HCT116 (cell line): ENCODE results near the gene FXYD6. TPM values are rescaled to one million over a fixed set of nuclear protein-coding genes. Genes with fewer than 3 reads are reported as not detected.

ENCODE experiments used
- ATAC-seq: fragments of 200-7000 bp; cut with Tn5 transposase; 2 replicates; pipeline ENCODE4 v1.9.1; 2020; ENCODE audit warnings: mild to moderate bottlenecking, moderate library complexity
- BruUV-seq: library from RNA; stranded (reverse); fragments of 400-500 nt; replicated peaks from 2 replicates; lab custom pipeline; 2021; lab: Mats Ljungman, UMichigan
- CTCF ChIA-PET: fragments of 300-600 bp; sonication (Branson Sonifier 250); formaldehyde crosslinking; loops from one replicate; lab custom pipeline; 2021; ENCODE audit warnings: antibody characterized with exemption; lab: Charles Lee
- POLR2A ChIA-PET: fragments of 300-600, 350-600 bp; sonication (Branson Sonifier 250); formaldehyde crosslinking; loops from one replicate; lab custom pipeline; 2021; ENCODE audit warnings: antibody characterized with exemption; lab: Charles Lee
- RAD21 ChIA-PET, 2 experiments: fragments of 300-600 bp; sonication (Branson Sonifier 250); formaldehyde crosslinking; loops; one replicate each; lab custom pipeline; 2023; ENCODE audit warnings: low total read pairs in 2 of 2; ENCODE audit not compliant: uncharacterized antibody in 2 of 2, unreplicated experiment in 2 of 2, low non-redundant PET in 1 of 2; lab: Charles Lee
- DNase-seq: peaks from one replicate; pipeline ENCODE4 v3.0.0-alpha.2; 2010; ENCODE audit warnings: low read depth, low spot score
- H2AFZ ChIP-seq: fragments of 200-600 bp; shearing (Covaris generic), sonication (generic); 2 replicates; pipeline ENCODE4 v1.6.1; 2017; ENCODE audit warnings: low read depth, mixed run types, mixed read lengths, antibody characterized with exemption, low read length; ENCODE audit not compliant: poor library complexity, severe bottlenecking
- H3K27ac ChIP-seq: 2 replicates; pipeline ENCODE4 v1.5.1; 2012; ENCODE audit warnings: low read depth, low read length
- H3K27me3 ChIP-seq: fragments of 200-600 bp; sonication (generic); 2 replicates; pipeline ENCODE4 v1.6.1; 2016; ENCODE audit warnings: mixed run types, low read length, mixed read lengths; ENCODE audit not compliant: insufficient read depth
- H3K36me3 ChIP-seq, 2 experiments: fragments of 200-500 bp in 1 of 2; fragments of 200-600 bp in 1 of 2; sonication (Bioruptor generic) in 1 of 2; sonication (generic) in 1 of 2; 2 replicates each; pipeline versions ENCODE4 v1.5.1 to v1.6.1; 2014 to 2016; ENCODE audit warnings: low read length in 2 of 2, inconsistent platforms in 1 of 2, mixed read lengths in 1 of 2, mixed run types in 1 of 2; ENCODE audit not compliant: insufficient read depth in 2 of 2, control insufficient read depth in 1 of 2
- H3K4me1 ChIP-seq, 2 experiments: fragments of 200-600 bp in 1 of 2; sonication (generic) in 1 of 2; 2 replicates each; pipeline versions ENCODE4 v1.5.1 to v1.6.1; 2012 to 2017; ENCODE audit warnings: low read length in 2 of 2, inconsistent platforms in 1 of 2, mild to moderate bottlenecking in 1 of 2, mixed read lengths in 1 of 2, mixed run types in 1 of 2, moderate library complexity in 1 of 2; ENCODE audit not compliant: insufficient read depth in 2 of 2, control insufficient read depth in 1 of 2
- H3K4me2 ChIP-seq: fragments of 200-600 bp; sonication (generic); 2 replicates; pipeline ENCODE4 v1.6.1; 2017; ENCODE audit warnings: mixed run types, low read length, mixed read lengths
- H3K4me3 ChIP-seq, 2 experiments: fragments of 200-600 bp in 1 of 2; sonication (generic) in 1 of 2; replicated peaks in 1 of 2; 2 replicates each; pipeline ENCODE4 v1.5.1; 2011 to 2016; ENCODE audit warnings: low read length in 2 of 2, control low read depth in 1 of 2, low read depth in 1 of 2, mild to moderate bottlenecking in 1 of 2, mixed read lengths in 1 of 2, mixed run types in 1 of 2
- H3K79me2 ChIP-seq: fragments of 200-600 bp; sonication (generic); 2 replicates; pipeline ENCODE4 v1.6.1; 2017; ENCODE audit warnings: mild to moderate bottlenecking, mixed run types, low read length, moderate library complexity, mixed read lengths; ENCODE audit not compliant: insufficient read depth
- H3K9ac ChIP-seq: fragments of 200-600 bp; sonication (generic); 2 replicates; pipeline ENCODE4 v1.6.1; 2016; ENCODE audit warnings: low read length, mixed read lengths
- H3K9me2 ChIP-seq: fragments of 200-600 bp; sonication (generic), shearing (Covaris generic); 2 replicates; pipeline ENCODE4 v1.6.1; 2017; ENCODE audit warnings: mixed run types, mild to moderate bottlenecking, moderate library complexity; ENCODE audit not compliant: insufficient read depth
- H3K9me3 ChIP-seq, 2 experiments: fragments of 200-500 bp in 1 of 2; fragments of 200-600 bp in 1 of 2; sonication (Bioruptor generic) in 1 of 2; sonication (generic) in 1 of 2; 2 replicates each; pipeline ENCODE4 v1.6.1; 2014 to 2017; ENCODE audit warnings: low read length in 2 of 2, mixed read lengths in 2 of 2, inconsistent platforms in 1 of 2, low read depth in 1 of 2, mild to moderate bottlenecking in 1 of 2, mixed run types in 1 of 2, moderate library complexity in 1 of 2; ENCODE audit not compliant: control insufficient read depth in 1 of 2, insufficient read depth in 1 of 2
- H4K20me1 ChIP-seq: fragments of 200-600 bp; sonication (generic), shearing (Covaris generic); 2 replicates; pipeline ENCODE4 v1.6.1; 2017; ENCODE audit warnings: mixed run types, mild to moderate bottlenecking, moderate library complexity; ENCODE audit not compliant: insufficient read depth
- EZH2phosphoT487 ChIP-seq: fragments of 200-600 bp; IDR thresholded peaks from 2 replicates; pipeline ENCODE4 v1.6.1; 2018; ENCODE audit warnings: antibody characterized with exemption, borderline replicate concordance
- JUND ChIP-seq: IDR thresholded peaks from 2 replicates; pipeline ENCODE4 v1.6.1; 2012
- RAD21 ChIP-seq: IDR thresholded peaks from 2 replicates; pipeline ENCODE4 v1.6.1; 2012; ENCODE audit warnings: low read depth, mild to moderate bottlenecking
- SP1 ChIP-seq: IDR thresholded peaks from 2 replicates; pipeline ENCODE4 v1.6.1; 2012; ENCODE audit warnings: low read depth
- ZFX ChIP-seq: fragments of 450-650 bp; IDR thresholded peaks from 2 replicates; pipeline ENCODE4 v1.6.1; 2017
- intact Hi-C: fragments of 100-400 bp; cut with micrococcal nuclease; formaldehyde crosslinking; loops from 2 replicates; pipeline ENCODE4 v1.10.0; 2022
- total RNA-seq: library from RNA; stranded (reverse); gene quantifications from one replicate; pipeline ENCODE4 v1.2.1, GENCODE V29; 2021; ENCODE audit not compliant: unreplicated experiment
- TF ChIP-seq, protein P1 (sequence below), 3 experiments: fragments of 200-600 bp in 1 of 3; sonication (generic) in 1 of 3; IDR thresholded peaks in 2 of 3; conservative IDR thresholded peaks in 1 of 3; 2 replicates each; pipeline ENCODE4 v1.5.1; 2012 to 2017; ENCODE audit warnings: low read depth in 2 of 3, low read length in 2 of 3, antibody characterized with exemption in 1 of 3, borderline replicate concordance in 1 of 3, control low read depth in 1 of 3, mild to moderate bottlenecking in 1 of 3, mixed read lengths in 1 of 3, mixed run types in 1 of 3, moderate library complexity in 1 of 3; ENCODE audit not compliant: insufficient read depth in 1 of 3

The FXYD6 gene
- total RNA-seq, 1 experiment from 2014 or later, result 2.5 TPM

DNA sequence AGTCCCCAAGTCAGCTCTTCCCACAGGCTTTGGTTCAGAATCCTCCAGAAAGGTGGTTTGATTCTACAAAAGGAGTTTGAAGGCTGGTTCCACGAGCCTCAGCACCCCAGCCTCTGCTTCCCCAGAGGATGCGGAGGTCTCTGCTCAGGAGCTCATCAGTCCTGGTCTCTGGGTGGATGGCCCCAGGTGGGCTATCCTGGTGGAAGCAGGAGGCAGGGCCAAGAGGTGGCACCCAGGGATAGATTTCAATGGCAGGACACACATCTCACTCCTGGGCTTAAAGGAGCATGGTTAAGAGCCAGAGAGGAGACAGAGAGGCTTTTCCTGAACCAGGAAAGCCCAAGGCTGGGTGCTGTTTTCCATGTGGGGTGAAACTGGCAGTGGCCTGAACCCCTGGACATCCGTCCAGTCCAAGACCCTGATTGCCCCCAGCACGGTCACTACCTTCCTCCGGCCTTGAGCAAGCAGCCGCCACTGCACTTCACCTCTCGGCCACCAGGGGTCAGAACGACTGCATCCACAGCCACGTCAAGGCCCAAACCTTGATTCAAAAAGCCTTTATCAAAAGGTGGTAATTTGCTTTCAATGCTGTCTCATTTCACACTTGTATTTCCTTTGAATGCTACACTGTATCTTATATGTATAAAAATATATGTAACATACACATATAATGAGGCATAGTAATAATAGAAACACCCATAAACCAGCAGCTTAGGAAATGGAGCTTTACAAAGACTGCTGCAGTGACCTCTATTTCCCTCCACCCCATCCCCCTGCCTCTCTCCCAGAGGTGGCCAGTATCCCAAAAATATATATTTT, 32.6 kb downstream of the FXYD6 start:
- Histone ChIP-seq H3K27ac (no peak overlapping the region), H3K4me1 (no peaks in the 10 kb centered on the region), H3K79me2 (no peaks in the 10 kb centered on the region), H2AFZ (peak overlapping the region; percentile 96), H3K9me2 (no peaks in the 10 kb centered on the region), H3K27me3 (no peaks in the 10 kb centered on the region), H3K4me2 (no peak overlapping the region), H3K9me3 (no peaks in the 10 kb centered on the region), H4K20me1 (no peaks in the 10 kb centered on the region), H3K36me3 (no peaks in the 10 kb centered on the region), H3K9ac (no peak overlapping the region), H3K4me3 (no peak overlapping the region)
- intact Hi-C loops, result loop anchor here (1.0 kb wide), 2 partner anchors 103 to 209 kb away; no protein-coding TSS in a partner anchor
- DNase-seq (peak; percentile 54), ATAC-seq (peak; percentile 95)
- TF ChIP-seq, protein P1, sequence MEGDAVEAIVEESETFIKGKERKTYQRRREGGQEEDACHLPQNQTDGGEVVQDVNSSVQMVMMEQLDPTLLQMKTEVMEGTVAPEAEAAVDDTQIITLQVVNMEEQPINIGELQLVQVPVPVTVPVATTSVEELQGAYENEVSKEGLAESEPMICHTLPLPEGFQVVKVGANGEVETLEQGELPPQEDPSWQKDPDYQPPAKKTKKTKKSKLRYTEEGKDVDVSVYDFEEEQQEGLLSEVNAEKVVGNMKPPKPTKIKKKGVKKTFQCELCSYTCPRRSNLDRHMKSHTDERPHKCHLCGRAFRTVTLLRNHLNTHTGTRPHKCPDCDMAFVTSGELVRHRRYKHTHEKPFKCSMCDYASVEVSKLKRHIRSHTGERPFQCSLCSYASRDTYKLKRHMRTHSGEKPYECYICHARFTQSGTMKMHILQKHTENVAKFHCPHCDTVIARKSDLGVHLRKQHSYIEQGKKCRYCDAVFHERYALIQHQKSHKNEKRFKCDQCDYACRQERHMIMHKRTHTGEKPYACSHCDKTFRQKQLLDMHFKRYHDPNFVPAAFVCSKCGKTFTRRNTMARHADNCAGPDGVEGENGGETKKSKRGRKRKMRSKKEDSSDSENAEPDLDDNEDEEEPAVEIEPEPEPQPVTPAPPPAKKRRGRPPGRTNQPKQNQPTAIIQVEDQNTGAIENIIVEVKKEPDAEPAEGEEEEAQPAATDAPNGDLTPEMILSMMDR (IDR thresholded peaks at IDR 0.05 in 2 of 3, conservative IDR thresholded peaks at IDR 0.05 in 1 of 3; ENCODE audit: borderline replicate concordance in 1 of 3, insufficient read depth in 1 of 3, low read depth in 2 of 3, low read length in 2 of 3), result peak; percentile 94 to 99 (median 95)
- TF ChIP-seq EZH2phosphoT487 (no peak), RAD21 (peak; percentile 94), SP1 (no peak), JUND (no peak), ZFX (no peak)
- CTCF ChIA-PET, result interaction anchor here (0.6 to 7.2 kb wide), 14 partner anchors 9 to 418 kb away, joined by 3 to 143 read pairs (median 3); no protein-coding TSS in a partner anchor
- POLR2A ChIA-PET, result interaction anchor here (0.5 to 0.8 kb wide), 2 partner anchors 101 to 103 kb away, joined by 3 read pairs; no protein-coding TSS in a partner anchor
- no TSS peak for BruUV-seq
- RAD21 ChIA-PET, result interaction anchor here (0.6 to 1.8 kb wide), 4 partner anchors 103 to 447 kb away, joined by 3 to 24 read pairs (median 12); no protein-coding TSS in a partner anchor
